ENCODE results near the gene TBX5. TPM values are rescaled to one million over a fixed set of nuclear protein-coding genes. Genes with fewer than 3 reads are reported as not detected.

TBX5 gene
- total RNA-seq, 4 donors from 2014 or later, result 0.27 to 2.3 (median 1.0) TPM

- WGBS, 2 donors, result 20 to 21% methylated on average over 23 of the region's 23 CpGs
- H3K4me3 ChIP-seq (replicated peaks in 1 of 3), result no peak overlapping the region
- intact Hi-C loops (cut with DNase I), result no loop called here
- no peaks in the 10 kb centered on the region for H3K4me1 ChIP-seq
- H3K27ac ChIP-seq, result no peak overlapping the region
- H3K36me3 ChIP-seq, result no peaks in the 10 kb centered on the region
- no peaks in the 10 kb centered on the region for H3K9me3 ChIP-seq
- peaks cover 38% of the 10 kb centered on the region for H3K27me3 ChIP-seq
- TF ChIP-seq POLR2A (IDR thresholded peaks at IDR 0.05) (no peak), CTCF (IDR thresholded peaks at IDR 0.05) (no peak)
- no peak for DNase-seq
Observed at GRCh38 chr12:114397978-114398881, 7.7 kb downstream of the TBX5 start.

GRCh38 chr12:114396869-114397719, 8.8 kb downstream of the TBX5 start:
- H3K36me3 ChIP-seq, result no peaks in the 10 kb centered on the region
- TF ChIP-seq CTCF (IDR thresholded peaks at IDR 0.05), result no peak
- no peak for TF ChIP-seq POLR2A (IDR thresholded peaks at IDR 0.05)
- intact Hi-C loops (cut with DNase I), result no loop called here

GRCh38 chr12:114396153-114396868, 9.6 kb downstream of the TBX5 start:
- no peaks in the 10 kb centered on the region for H3K4me1 ChIP-seq

More at GRCh38 chr12:114396869-114397719, 8.8 kb downstream of the TBX5 start:
- WGBS, 2 donors, result 9 to 10% methylated on average over 19 of the region's 19 CpGs
- H3K4me1 ChIP-seq, result no peaks in the 10 kb centered on the region
- H3K9me3 ChIP-seq, result no peaks in the 10 kb centered on the region
- peaks cover 38% of the 10 kb centered on the region for H3K27me3 ChIP-seq
- DNase-seq, result no peak
- no peak overlapping the region for H3K27ac ChIP-seq
- H3K4me3 ChIP-seq (replicated peaks in 1 of 3), result no peak overlapping the region

GRCh38 chr12:114395755-114396152, 10.2 kb downstream of the TBX5 start:
- TF ChIP-seq CTCF (IDR thresholded peaks at IDR 0.05) (no peak), POLR2A (IDR thresholded peaks at IDR 0.05) (no peak)
- peaks cover 32% of the 10 kb centered on the region for H3K27me3 ChIP-seq
- H3K4me1 ChIP-seq, result no peaks in the 10 kb centered on the region
- WGBS, 2 donors, result 3 to 7% methylated on average over 10 to 13 of the region's 17 CpGs
- intact Hi-C loops (cut with DNase I), result no loop called here
- no peak for DNase-seq
- no peaks in the 10 kb centered on the region for H3K9me3 ChIP-seq
- H3K4me3 ChIP-seq (replicated peaks in 1 of 3), result no peak overlapping the region
- no peaks in the 10 kb centered on the region for H3K36me3 ChIP-seq
- H3K27ac ChIP-seq, result no peak overlapping the region

More at GRCh38 chr12:114396153-114396868, 9.6 kb downstream of the TBX5 start:
- Histone ChIP-seq H3K27me3 (peaks cover 38% of the 10 kb centered on the region), H3K9me3 (no peaks in the 10 kb centered on the region), H3K4me3 (replicated peaks in 1 of 3) (no peak overlapping the region), H3K36me3 (no peaks in the 10 kb centered on the region), H3K27ac (no peak overlapping the region)
- intact Hi-C loops (cut with DNase I), result no loop called here
- TF ChIP-seq CTCF (IDR thresholded peaks at IDR 0.05), result no peak
- TF ChIP-seq POLR2A (IDR thresholded peaks at IDR 0.05), result no peak
- no peak for DNase-seq
- WGBS, 2 donors, result 4 to 6% methylated on average over 9 to 17 of the region's 50 CpGs

Measured in thyroid gland (tissue), 4 donors.